PFSK-1 (cell line): ENCODE measurements around the gene HERPUD2.

Source experiments
- POLR2AphosphoS5 ChIP-seq: IDR thresholded peaks from 2 replicates; pipeline ENCODE4 v1.6.1; 2012; ENCODE audit warnings: low read depth, mild to moderate bottlenecking, control low read depth, low read length, moderate library complexity
- SIN3A ChIP-seq: IDR thresholded peaks from 2 replicates; pipeline ENCODE4 v1.6.1; 2012; ENCODE audit warnings: mild to moderate bottlenecking, low read length, moderate library complexity, borderline replicate concordance; ENCODE audit not compliant: insufficient read depth
- TAF1 ChIP-seq: IDR thresholded peaks from 2 replicates; pipeline ENCODE4 v1.6.1; 2012; ENCODE audit warnings: low read length, control low read depth, borderline replicate concordance; ENCODE audit not compliant: insufficient read depth
- TF ChIP-seq, protein P1 (sequence below), 2 experiments: IDR thresholded peaks; 2 replicates each; pipeline versions ENCODE4 v1.6.1 to v1.8.0; 2011 to 2012; ENCODE audit warnings: low read depth in 2 of 2, low read length in 2 of 2, control low read depth in 1 of 2, inconsistent platforms in 1 of 2, mild to moderate bottlenecking in 1 of 2, moderate library complexity in 1 of 2; ENCODE audit not compliant: insufficient read depth in 1 of 2

DNA sequence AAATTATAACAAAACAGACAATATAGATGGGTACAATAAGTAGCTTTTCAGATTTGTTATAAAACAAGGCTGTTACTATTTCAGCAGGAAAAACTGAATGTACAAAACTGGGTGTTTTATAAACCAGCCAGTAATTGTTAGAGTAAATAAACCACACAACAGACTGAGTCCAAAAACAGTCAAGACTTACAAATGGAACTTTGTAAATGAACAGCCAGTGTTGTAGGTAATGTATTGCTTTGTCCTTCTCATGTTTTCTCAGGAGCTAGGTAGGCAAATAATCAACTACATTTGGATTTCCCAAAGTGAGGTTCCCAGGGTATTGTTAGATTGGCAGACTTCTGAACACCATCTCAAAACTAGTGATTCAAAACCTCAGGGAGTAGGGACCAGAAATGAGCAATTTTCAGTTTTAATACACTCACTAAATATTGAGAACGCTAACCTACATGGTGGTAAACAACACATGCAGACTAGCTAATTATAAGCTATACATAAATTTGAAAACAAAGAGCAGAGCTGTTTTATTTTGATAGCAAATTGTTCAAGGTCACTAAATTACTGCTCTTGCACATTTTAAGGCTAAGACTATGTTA, 36.2 kb downstream of the HERPUD2 start:
- TF ChIP-seq POLR2AphosphoS5, result no peak
- TF ChIP-seq, protein P1, sequence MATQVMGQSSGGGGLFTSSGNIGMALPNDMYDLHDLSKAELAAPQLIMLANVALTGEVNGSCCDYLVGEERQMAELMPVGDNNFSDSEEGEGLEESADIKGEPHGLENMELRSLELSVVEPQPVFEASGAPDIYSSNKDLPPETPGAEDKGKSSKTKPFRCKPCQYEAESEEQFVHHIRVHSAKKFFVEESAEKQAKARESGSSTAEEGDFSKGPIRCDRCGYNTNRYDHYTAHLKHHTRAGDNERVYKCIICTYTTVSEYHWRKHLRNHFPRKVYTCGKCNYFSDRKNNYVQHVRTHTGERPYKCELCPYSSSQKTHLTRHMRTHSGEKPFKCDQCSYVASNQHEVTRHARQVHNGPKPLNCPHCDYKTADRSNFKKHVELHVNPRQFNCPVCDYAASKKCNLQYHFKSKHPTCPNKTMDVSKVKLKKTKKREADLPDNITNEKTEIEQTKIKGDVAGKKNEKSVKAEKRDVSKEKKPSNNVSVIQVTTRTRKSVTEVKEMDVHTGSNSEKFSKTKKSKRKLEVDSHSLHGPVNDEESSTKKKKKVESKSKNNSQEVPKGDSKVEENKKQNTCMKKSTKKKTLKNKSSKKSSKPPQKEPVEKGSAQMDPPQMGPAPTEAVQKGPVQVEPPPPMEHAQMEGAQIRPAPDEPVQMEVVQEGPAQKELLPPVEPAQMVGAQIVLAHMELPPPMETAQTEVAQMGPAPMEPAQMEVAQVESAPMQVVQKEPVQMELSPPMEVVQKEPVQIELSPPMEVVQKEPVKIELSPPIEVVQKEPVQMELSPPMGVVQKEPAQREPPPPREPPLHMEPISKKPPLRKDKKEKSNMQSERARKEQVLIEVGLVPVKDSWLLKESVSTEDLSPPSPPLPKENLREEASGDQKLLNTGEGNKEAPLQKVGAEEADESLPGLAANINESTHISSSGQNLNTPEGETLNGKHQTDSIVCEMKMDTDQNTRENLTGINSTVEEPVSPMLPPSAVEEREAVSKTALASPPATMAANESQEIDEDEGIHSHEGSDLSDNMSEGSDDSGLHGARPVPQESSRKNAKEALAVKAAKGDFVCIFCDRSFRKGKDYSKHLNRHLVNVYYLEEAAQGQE (IDR thresholded peaks at IDR 0.05; ENCODE audit: insufficient read depth in 1 of 2, low read depth in 2 of 2, low read length in 2 of 2), result no peak
- no peak for TF ChIP-seq SIN3A
- no peak for TF ChIP-seq TAF1
